CD4-positive, CD25-positive, alpha-beta regulatory T cell (primary cell): ENCODE measurements around the gene TMEM151A. TPM values are rescaled to one million over a fixed set of nuclear protein-coding genes. Genes with fewer than 3 reads are reported as not detected.
A peak's percentile ranks its signal among the peaks of the same experiment; 100 is the strongest.

Experiments
- ATAC-seq, 2 donors: fragments of 150-1000 bp; cut with Tn5 transposase; one replicate each; pipeline ENCODE4 v1.10.0; 2021; ENCODE audit warnings: low read depth in 2 of 2, moderate number of reproducible peaks in 2 of 2, moderate library complexity in 1 of 2
- DNase-seq, 3 donors: peaks; one replicate each; pipeline versions ENCODE4 v3.0.0 to v3.0.0-alpha.2; 2012 to 2022; ENCODE audit warnings: mixed read lengths in 1 of 3
- H3K27ac ChIP-seq: one replicate; pipeline ENCODE4 v1.7.0; 2013; ENCODE audit warnings: mild to moderate bottlenecking, low read length; ENCODE audit not compliant: insufficient read depth, poor library complexity, severe bottlenecking
- H3K27me3 ChIP-seq: one replicate; pipeline ENCODE4 v1.7.0; 2013; ENCODE audit warnings: low read length; ENCODE audit not compliant: control insufficient read depth, insufficient read depth
- H3K36me3 ChIP-seq: one replicate; pipeline ENCODE4 v1.7.0; 2013; ENCODE audit warnings: mild to moderate bottlenecking, low read length, moderate library complexity; ENCODE audit not compliant: control insufficient read depth, insufficient read depth
- H3K4me1 ChIP-seq: 2 replicates; pipeline ENCODE4 v1.7.0; 2013; ENCODE audit warnings: mild to moderate bottlenecking, low read length; ENCODE audit not compliant: insufficient read depth, control insufficient read depth, poor library complexity, severe bottlenecking
- H3K4me3 ChIP-seq: one replicate; pipeline ENCODE4 v1.7.0; 2013; ENCODE audit warnings: low read depth, mild to moderate bottlenecking, low read length, moderate library complexity
- H3K9me3 ChIP-seq, 2 experiments: 1 replicate in 1 of 2; 2 replicates in 1 of 2; pipeline ENCODE4 v1.7.0; 2013; ENCODE audit warnings: low read length in 2 of 2, mild to moderate bottlenecking in 1 of 2, moderate library complexity in 1 of 2; ENCODE audit not compliant: control insufficient read depth in 2 of 2
- H3K27ac Mint-ChIP-seq, 3 donors: one replicate each; pipeline ENCODE4 v1.8.0; 2020 to 2022; ENCODE audit warnings: mild to moderate bottlenecking in 3 of 3, mixed read lengths in 3 of 3, moderate library complexity in 2 of 3
- H3K27me3 Mint-ChIP-seq: one replicate; pipeline ENCODE4 v1.8.0; 2022; ENCODE audit warnings: mild to moderate bottlenecking, mixed read lengths
- H3K36me3 Mint-ChIP-seq: one replicate; pipeline ENCODE4 v1.8.0; 2020; ENCODE audit warnings: mixed read lengths
- H3K4me1 Mint-ChIP-seq, 4 donors: one replicate each; pipeline ENCODE4 v1.8.0; 2020 to 2022; ENCODE audit warnings: mixed read lengths in 4 of 4, mild to moderate bottlenecking in 1 of 4
- H3K4me3 Mint-ChIP-seq, 4 donors: one replicate each; pipeline ENCODE4 v1.8.0; 2020 to 2022; ENCODE audit warnings: mild to moderate bottlenecking in 4 of 4, mixed read lengths in 4 of 4, moderate library complexity in 3 of 4
- H3K9me3 Mint-ChIP-seq, 7 donors: one replicate each; pipeline ENCODE4 v1.8.0; 2020 to 2022; ENCODE audit warnings: mixed read lengths in 7 of 7, mild to moderate bottlenecking in 3 of 7, moderate library complexity in 2 of 7
- polyA plus RNA-seq, 4 donors: library from polyadenylated mRNA; unstranded; fragments of 300-500 nt; fragmentation: Illumina TruSeq; gene quantifications; one replicate each; pipeline ENCODE4 v1.2.3, GENCODE V29; 2021
- total RNA-seq: library from RNA; stranded (reverse); gene quantifications from one replicate; pipeline ENCODE4 v1.2.3, GENCODE V29; 2022

The TMEM151A gene
- total and polyA plus RNA-seq, 5 donors from 2014 or later, result not detected

GRCh38 chr11:66340596-66341501 is 49.2 kb downstream of the TMEM151A start:
- ATAC-seq (no peak), DNase-seq (no peak)
- Mint-ChIP-seq H3K9me3 (no peaks in the 10 kb centered on the region), H3K27me3 (no peaks in the 10 kb centered on the region), H3K36me3 (peaks cover 18% of the 10 kb centered on the region), H3K27ac (no peak overlapping the region), H3K4me1 (peaks cover 19 to 54% (median 35%) of the 10 kb centered on the region in 4 donors), H3K4me3 (peak overlapping the region in 1 of 4 donors; percentile 85)
- H3K27ac ChIP-seq, result no peak overlapping the region
- peaks cover 41% of the 10 kb centered on the region for H3K36me3 ChIP-seq
- peaks cover 41% of the 10 kb centered on the region for H3K4me1 ChIP-seq
- no peaks in the 10 kb centered on the region for H3K27me3 ChIP-seq
- H3K9me3 ChIP-seq, result no peaks in the 10 kb centered on the region
- H3K4me3 ChIP-seq, result no peak overlapping the region

- Histone ChIP-seq H3K4me1 (peaks cover 41% of the 10 kb centered on the region), H3K36me3 (peaks cover 41% of the 10 kb centered on the region), H3K4me3 (no peak overlapping the region), H3K9me3 (no peaks in the 10 kb centered on the region), H3K27ac (no peak overlapping the region), H3K27me3 (no peaks in the 10 kb centered on the region)
- no peak for DNase-seq
- peak overlapping the region in 3 of 4 donors; percentile 18 to 85 (median 33) for H3K4me3 Mint-ChIP-seq
- peaks cover 19 to 56% (median 32%) of the 10 kb centered on the region in 4 donors for H3K4me1 Mint-ChIP-seq
- no peak for ATAC-seq
- H3K9me3 Mint-ChIP-seq, result no peaks in the 10 kb centered on the region
- peak overlapping the region in 2 of 3 donors; percentile 67 to 70 for H3K27ac Mint-ChIP-seq
- H3K27me3 Mint-ChIP-seq, result no peaks in the 10 kb centered on the region
- H3K36me3 Mint-ChIP-seq, result peaks cover 18% of the 10 kb centered on the region
Observed at GRCh38 chr11:66341502-66342126, 49.9 kb downstream of the TMEM151A start.

- peak overlapping the region; percentile 97 to 99 (median 98) for H3K4me3 Mint-ChIP-seq
- peak overlapping the region; percentile 97 for H3K4me3 ChIP-seq
- H3K27me3 ChIP-seq, result no peaks in the 10 kb centered on the region
- DNase-seq, result no peak
- no peak overlapping the region for H3K27ac ChIP-seq
- ATAC-seq, result no peak
- H3K36me3 Mint-ChIP-seq, result peaks cover 19% of the 10 kb centered on the region
- H3K4me1 Mint-ChIP-seq, result peaks cover 23 to 56% (median 32%) of the 10 kb centered on the region in 4 donors
- H3K9me3 Mint-ChIP-seq, result peaks cover 0 to 3% (median 0%) of the 10 kb centered on the region in 7 donors
- H3K27ac Mint-ChIP-seq, result peak overlapping the region in 2 of 3 donors; percentile 76 to 98
- peaks cover 5% of the 10 kb centered on the region for H3K27me3 Mint-ChIP-seq
- peaks cover 38% of the 10 kb centered on the region for H3K36me3 ChIP-seq
- H3K4me1 ChIP-seq, result peaks cover 41% of the 10 kb centered on the region
- no peaks in the 10 kb centered on the region for H3K9me3 ChIP-seq
Observed at GRCh38 chr11:66343176-66343575, 51.5 kb downstream of the TMEM151A start.

GRCh38 chr11:66344550-66345315 is 53.0 kb downstream of the TMEM151A start, which contains the start of gene BRMS1:
Gene BRMS1, minus strand, starts transcription at chr11:66345104. Its CDS starts 2,870 bp downstream, at chr11:66342234.
- DNase-seq (peak; percentile 94 to 97 (median 97)), ATAC-seq (peak; percentile 89 to 90)
- Mint-ChIP-seq H3K4me3 (peak within 1 kb of the TSS; percentile 97 to 99 (median 98)), H3K27ac (peak within 1 kb of the TSS; percentile 93 to 98 (median 98)), H3K36me3 (peaks cover 19% of the 10 kb centered on the region), H3K27me3 (peaks cover 6% of the 10 kb centered on the region), H3K4me1 (peaks cover 24 to 64% (median 35%) of the 10 kb centered on the region in 4 donors), H3K9me3 (peaks cover 0 to 3% (median 0%) of the 10 kb centered on the region in 7 donors)
- peak within 1 kb of the TSS; percentile 97 for H3K4me3 ChIP-seq
- no peaks in the 10 kb centered on the region for H3K27me3 ChIP-seq
- H3K9me3 ChIP-seq, result no peaks in the 10 kb centered on the region
- peak within 1 kb of the TSS; percentile 85 for H3K27ac ChIP-seq
- H3K36me3 ChIP-seq, result peaks cover 26% of the 10 kb centered on the region
- peaks cover 41% of the 10 kb centered on the region for H3K4me1 ChIP-seq

GRCh38 chr11:66345316-66345649 is 53.6 kb downstream of the TMEM151A start:
- H3K36me3 Mint-ChIP-seq, result peaks cover 19% of the 10 kb centered on the region
- DNase-seq, result no peak
- Histone ChIP-seq H3K4me1 (peaks cover 41% of the 10 kb centered on the region), H3K27me3 (no peaks in the 10 kb centered on the region), H3K27ac (peak overlapping the region; percentile 85), H3K36me3 (peaks cover 20% of the 10 kb centered on the region), H3K4me3 (peak overlapping the region; percentile 97), H3K9me3 (no peaks in the 10 kb centered on the region)
- H3K9me3 Mint-ChIP-seq, result peaks cover 0 to 3% (median 0%) of the 10 kb centered on the region in 7 donors
- H3K27me3 Mint-ChIP-seq, result peaks cover 6% of the 10 kb centered on the region
- H3K4me1 Mint-ChIP-seq, result peaks cover 24 to 64% (median 35%) of the 10 kb centered on the region in 4 donors
- peak overlapping the region; percentile 93 to 98 (median 98) for H3K27ac Mint-ChIP-seq
- ATAC-seq, result peak; percentile 7 to 14
- H3K4me3 Mint-ChIP-seq, result peak overlapping the region; percentile 97 to 99 (median 98)

Other genes with a start within 250 kb of the TMEM151A start
- not detected for gene GAL3ST3, start 242.7 kb upstream of the TMEM151A start, total RNA-seq
- gene GAL3ST3, start 242.7 kb upstream of the TMEM151A start, polyA plus RNA-seq, result not detected
- gene SF3B2, start 239.5 kb upstream of the TMEM151A start, total RNA-seq, result 172 TPM
- 10 to 100 TPM; 67.6 to 79.7 (median 75.2) TPM for gene SF3B2, start 239.5 kb upstream of the TMEM151A start, polyA plus RNA-seq
- gene PACS1, start 221.6 kb upstream of the TMEM151A start, total RNA-seq, result 306 TPM
- gene PACS1, start 221.6 kb upstream of the TMEM151A start, polyA plus RNA-seq, result 10 to 100 TPM; 43.8 to 57.8 (median 47.1) TPM
- gene KLC2, start 34.2 kb upstream of the TMEM151A start, total RNA-seq, result 42.1 TPM
- 1 to 10 TPM; 2.5 to 3.8 (median 3.3) TPM for gene KLC2, start 34.2 kb upstream of the TMEM151A start, polyA plus RNA-seq
- 79.6 TPM for gene RAB1B, start 23.3 kb upstream of the TMEM151A start, total RNA-seq
- gene RAB1B, start 23.3 kb upstream of the TMEM151A start, polyA plus RNA-seq, result 10 to 100 TPM; 13.1 to 19.6 (median 15.1) TPM
- 4.5 TPM for gene CNIH2, start 13.7 kb upstream of the TMEM151A start, total RNA-seq
- gene CNIH2, start 13.7 kb upstream of the TMEM151A start, polyA plus RNA-seq, result not detected
- 29.3 TPM for gene YIF1A, start 2.8 kb upstream of the TMEM151A start, total RNA-seq
- gene YIF1A, start 2.8 kb upstream of the TMEM151A start, polyA plus RNA-seq, result 10 to 100 TPM; 48.3 to 71.3 (median 55.3) TPM
- gene CD248, start 25.1 kb downstream of the TMEM151A start, total RNA-seq, result 0.30 TPM
- under 1 TPM; 0.06 to 0.11 (median 0.10) TPM for gene CD248, start 25.1 kb downstream of the TMEM151A start, polyA plus RNA-seq
- gene RIN1, start 44.5 kb downstream of the TMEM151A start, total RNA-seq, result 0.57 TPM
- gene RIN1, start 44.5 kb downstream of the TMEM151A start, polyA plus RNA-seq, result 1 to 10 TPM in 1 of 4 donors, under 1 TPM in 3; 0.33 to 1.0 (median 0.95) TPM
- gene BRMS1, start 53.2 kb downstream of the TMEM151A start, total RNA-seq, result 53.4 TPM
- 10 to 100 TPM; 74.7 to 90.4 (median 82.5) TPM for gene BRMS1, start 53.2 kb downstream of the TMEM151A start, polyA plus RNA-seq
- gene B4GAT1, start 55.7 kb downstream of the TMEM151A start, total RNA-seq, result 3.5 TPM
- 10 to 100 TPM in 3 of 4 donors, 1 to 10 TPM in 1; 8.4 to 15.1 (median 12.3) TPM for gene B4GAT1, start 55.7 kb downstream of the TMEM151A start, polyA plus RNA-seq
- gene SLC29A2, start 79.9 kb downstream of the TMEM151A start, total RNA-seq, result 3.4 TPM
- gene SLC29A2, start 79.9 kb downstream of the TMEM151A start, polyA plus RNA-seq, result 1 to 10 TPM in 3 of 4 donors, under 1 TPM in 1; 0.83 to 2.3 (median 1.6) TPM
- gene NPAS4, start 129.1 kb downstream of the TMEM151A start, total RNA-seq, result not detected
- gene NPAS4, start 129.1 kb downstream of the TMEM151A start, polyA plus RNA-seq, result not detected
- gene MRPL11, start 147.0 kb downstream of the TMEM151A start, total RNA-seq, result 22.7 TPM
- gene MRPL11, start 147.0 kb downstream of the TMEM151A start, polyA plus RNA-seq, result 10 to 100 TPM; 80.4 to 96.9 (median 84.5) TPM
- gene PELI3, start 175.0 kb downstream of the TMEM151A start, total RNA-seq, result 9.6 TPM
- 1 to 10 TPM; 4.4 to 9.3 (median 5.7) TPM for gene PELI3, start 175.0 kb downstream of the TMEM151A start, polyA plus RNA-seq
- gene DPP3, start 188.5 kb downstream of the TMEM151A start, total RNA-seq, result 29.5 TPM
- gene DPP3, start 188.5 kb downstream of the TMEM151A start, polyA plus RNA-seq, result 10 to 100 TPM; 27.1 to 38.7 (median 32.8) TPM
- gene BBS1, start 218.7 kb downstream of the TMEM151A start, total RNA-seq, result 16.4 TPM
- 1 to 10 TPM; 5.6 to 9.4 (median 7.0) TPM for gene BBS1, start 218.7 kb downstream of the TMEM151A start, polyA plus RNA-seq